Astrocyte (in vitro differentiated cells and primary cell): ENCODE measurements around the gene KLHDC8B.

Source experiments
- EZH2 ChIP-seq: IDR thresholded peaks from 2 replicates; pipeline ENCODE4 v1.6.1; 2012; ENCODE audit warnings: mild to moderate bottlenecking, low read length, inconsistent platforms; ENCODE audit not compliant: insufficient read depth
- TF ChIP-seq, protein P1 (sequence below): IDR thresholded peaks from 2 replicates; pipeline ENCODE4 v1.5.1; 2011; ENCODE audit warnings: low read depth, mild to moderate bottlenecking, inconsistent platforms, low read length, moderate library complexity; ENCODE audit not compliant: insufficient read depth

DNA sequence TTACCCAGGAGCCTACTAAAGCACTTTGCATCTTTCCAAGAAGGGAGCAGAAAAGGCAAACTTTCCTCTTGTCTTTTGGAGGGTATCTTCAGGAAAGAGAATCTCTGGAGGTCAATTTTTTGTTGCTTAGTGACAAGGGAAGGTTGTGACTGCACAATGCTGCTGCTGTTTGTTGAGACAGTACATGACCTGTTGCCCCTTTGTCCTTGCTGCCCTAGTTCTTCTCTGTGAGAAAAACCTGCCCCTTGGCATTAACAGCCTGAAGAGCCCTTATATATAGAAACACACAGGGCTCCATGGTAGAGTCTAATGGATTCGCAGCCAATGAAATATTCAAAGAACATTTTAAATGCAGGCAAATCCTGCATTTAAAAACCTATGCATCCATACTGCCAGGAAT is 20.3 kb downstream of the KLHDC8B start:
- TF ChIP-seq, protein P1, sequence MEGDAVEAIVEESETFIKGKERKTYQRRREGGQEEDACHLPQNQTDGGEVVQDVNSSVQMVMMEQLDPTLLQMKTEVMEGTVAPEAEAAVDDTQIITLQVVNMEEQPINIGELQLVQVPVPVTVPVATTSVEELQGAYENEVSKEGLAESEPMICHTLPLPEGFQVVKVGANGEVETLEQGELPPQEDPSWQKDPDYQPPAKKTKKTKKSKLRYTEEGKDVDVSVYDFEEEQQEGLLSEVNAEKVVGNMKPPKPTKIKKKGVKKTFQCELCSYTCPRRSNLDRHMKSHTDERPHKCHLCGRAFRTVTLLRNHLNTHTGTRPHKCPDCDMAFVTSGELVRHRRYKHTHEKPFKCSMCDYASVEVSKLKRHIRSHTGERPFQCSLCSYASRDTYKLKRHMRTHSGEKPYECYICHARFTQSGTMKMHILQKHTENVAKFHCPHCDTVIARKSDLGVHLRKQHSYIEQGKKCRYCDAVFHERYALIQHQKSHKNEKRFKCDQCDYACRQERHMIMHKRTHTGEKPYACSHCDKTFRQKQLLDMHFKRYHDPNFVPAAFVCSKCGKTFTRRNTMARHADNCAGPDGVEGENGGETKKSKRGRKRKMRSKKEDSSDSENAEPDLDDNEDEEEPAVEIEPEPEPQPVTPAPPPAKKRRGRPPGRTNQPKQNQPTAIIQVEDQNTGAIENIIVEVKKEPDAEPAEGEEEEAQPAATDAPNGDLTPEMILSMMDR: no peak
- TF ChIP-seq EZH2: no peak
